ENCODE measurements around the gene NRP1. TPM values are rescaled to one million over a fixed set of nuclear protein-coding genes. Genes with fewer than 3 reads are reported as not detected.

The NRP1 gene
- polyA plus RNA-seq, 2 of the 4 experiments (the other 2 are of a cell fraction): 121 to 259 TPM

DNA sequence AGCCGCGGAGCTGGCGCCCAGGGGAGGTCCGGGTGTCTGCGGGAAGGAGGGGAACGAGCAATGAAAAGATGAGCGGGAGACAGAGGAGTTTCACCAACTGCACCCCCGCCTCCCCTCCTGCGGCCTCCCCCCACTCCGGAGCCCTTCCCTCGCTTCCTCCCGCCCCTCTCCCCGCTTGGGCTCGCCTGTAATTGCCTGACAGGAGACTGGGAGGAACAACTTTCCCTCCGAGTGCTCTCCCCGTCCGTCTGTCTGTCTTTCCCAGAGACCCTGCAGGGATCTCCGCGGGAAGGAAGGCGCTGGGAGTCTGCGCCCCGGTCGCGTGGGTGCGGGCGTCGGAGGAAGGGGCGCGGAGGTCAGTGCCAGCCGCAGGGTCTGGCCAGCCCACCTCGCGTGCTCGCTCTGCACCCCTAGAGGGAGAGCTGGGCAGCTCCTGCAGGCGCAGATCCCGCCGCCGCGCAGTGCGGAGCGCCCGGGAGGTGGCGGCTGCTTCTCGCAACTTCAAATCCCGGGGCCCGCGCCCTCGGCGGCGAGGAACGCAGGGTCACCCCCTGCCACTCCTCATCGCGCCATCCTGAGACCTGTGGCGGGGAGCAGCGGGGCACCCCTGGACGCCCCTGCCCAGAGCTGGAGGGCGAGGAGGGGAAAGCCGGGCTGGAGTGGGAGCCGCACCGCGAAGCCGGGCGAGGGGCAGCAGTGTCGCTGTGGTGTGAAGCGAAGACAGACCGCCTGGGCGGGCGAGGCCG lies 511 bp upstream of the NRP1 start (continued):
- TF ChIP-seq FOXS1 (CRISPR knock-in tag; IDR thresholded peaks at IDR 0.05) (no peak), NR3C1 (IDR thresholded peaks at IDR 0.05) (no peak), RARB (CRISPR knock-in tag; IDR thresholded peaks at IDR 0.05) (no peak), RAD21 (conservative IDR thresholded peaks at IDR 0.05 in 1 of 2, IDR thresholded peaks at IDR 0.05 in 1 of 2) (peak; percentile 31 to 64; a peak in 4 of 5 replicates), GATA3 (IDR thresholded peaks at IDR 0.05; ENCODE audit: borderline replicate concordance) (no peak), ESRRA (IDR thresholded peaks at IDR 0.05; ENCODE audit: borderline replicate concordance, low read length) (no peak), BCL3 (IDR thresholded peaks at IDR 0.05) (peak; percentile 29; the same call in 1 of the 3 replicates), JUNB (IDR thresholded peaks at IDR 0.05) (no peak), SMC3 (IDR thresholded peaks at IDR 0.05) (peak; percentile 35; the same call in 2 of the 3 replicates), PHF8 (IDR thresholded peaks at IDR 0.05; ENCODE audit: borderline replicate concordance, low read depth) (no peak), KDM5A (IDR thresholded peaks at IDR 0.05) (no peak), HDAC2 (IDR thresholded peaks at IDR 0.05) (peak; percentile 45; the same call in 1 of the 2 replicates), BHLHE40 (IDR thresholded peaks at IDR 0.05; ENCODE audit: low read depth, low read length) (no peak), RNF2 (IDR thresholded peaks at IDR 0.05; ENCODE audit: borderline replicate concordance, low read depth) (0 out of 2 replicates have a peak, but pooled peaks have one; percentile 28), CBX2 (IDR thresholded peaks at IDR 0.05; ENCODE audit: borderline replicate concordance, low read depth) (no peak), TFCP2L1 (CRISPR knock-in tag; IDR thresholded peaks at IDR 0.05) (no peak), EHF (CRISPR knock-in tag; IDR thresholded peaks at IDR 0.05) (no peak), CHD4 (IDR thresholded peaks at IDR 0.05; ENCODE audit: borderline replicate concordance) (no peak), CHD2 (IDR thresholded peaks at IDR 0.05; ENCODE audit: low read length, partially characterized antibody) (no peak), HMGXB4 (CRISPR knock-in tag; IDR thresholded peaks at IDR 0.05; ENCODE audit: borderline replicate concordance) (peak; percentile 62; the same call in 1 of the 2 replicates), EHMT2 (IDR thresholded peaks at IDR 0.05; ENCODE audit: low read depth) (no peak), ZNF302 (CRISPR knock-in tag; IDR thresholded peaks at IDR 0.05) (no peak), ZSCAN20 (CRISPR knock-in tag; IDR thresholded peaks at IDR 0.05) (no peak), ATOH8 (CRISPR knock-in tag; IDR thresholded peaks at IDR 0.05; ENCODE audit: low read depth) (no peak), CEBPB (IDR thresholded peaks at IDR 0.05) (no peak), MAZ (IDR thresholded peaks at IDR 0.05; ENCODE audit: borderline replicate concordance, low read depth, low read length) (no peak), HES2 (IDR thresholded peaks at IDR 0.05) (no peak), CBX8 (IDR thresholded peaks at IDR 0.05) (no peak), POLR2AphosphoS2 (conservative IDR thresholded peaks at IDR 0.05; ENCODE audit: low read length) (no peak), ZC3H11A (IDR thresholded peaks at IDR 0.05) (no peak), NFE2L2 (conservative IDR thresholded peaks at IDR 0.05; ENCODE audit: low read length) (no peak), EP300 (IDR thresholded peaks at IDR 0.05) (peak in 1 of 2 experiments; percentile 0; a peak in 1 of 5 replicates), FOSL2 (IDR thresholded peaks at IDR 0.05) (no peak), FOSL2 (CRISPR knock-in tag; IDR thresholded peaks at IDR 0.05) (no peak), FOSB (CRISPR knock-in tag; IDR thresholded peaks at IDR 0.05) (no peak)
- TF ChIP-seq, protein P1, sequence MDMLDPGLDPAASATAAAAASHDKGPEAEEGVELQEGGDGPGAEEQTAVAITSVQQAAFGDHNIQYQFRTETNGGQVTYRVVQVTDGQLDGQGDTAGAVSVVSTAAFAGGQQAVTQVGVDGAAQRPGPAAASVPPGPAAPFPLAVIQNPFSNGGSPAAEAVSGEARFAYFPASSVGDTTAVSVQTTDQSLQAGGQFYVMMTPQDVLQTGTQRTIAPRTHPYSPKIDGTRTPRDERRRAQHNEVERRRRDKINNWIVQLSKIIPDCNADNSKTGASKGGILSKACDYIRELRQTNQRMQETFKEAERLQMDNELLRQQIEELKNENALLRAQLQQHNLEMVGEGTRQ (IDR thresholded peaks at IDR 0.05): no peak
- TF ChIP-seq, protein P2, sequence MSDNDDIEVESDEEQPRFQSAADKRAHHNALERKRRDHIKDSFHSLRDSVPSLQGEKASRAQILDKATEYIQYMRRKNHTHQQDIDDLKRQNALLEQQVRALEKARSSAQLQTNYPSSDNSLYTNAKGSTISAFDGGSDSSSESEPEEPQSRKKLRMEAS (IDR thresholded peaks at IDR 0.05): peak; percentile 83
- TF ChIP-seq, protein P3, sequence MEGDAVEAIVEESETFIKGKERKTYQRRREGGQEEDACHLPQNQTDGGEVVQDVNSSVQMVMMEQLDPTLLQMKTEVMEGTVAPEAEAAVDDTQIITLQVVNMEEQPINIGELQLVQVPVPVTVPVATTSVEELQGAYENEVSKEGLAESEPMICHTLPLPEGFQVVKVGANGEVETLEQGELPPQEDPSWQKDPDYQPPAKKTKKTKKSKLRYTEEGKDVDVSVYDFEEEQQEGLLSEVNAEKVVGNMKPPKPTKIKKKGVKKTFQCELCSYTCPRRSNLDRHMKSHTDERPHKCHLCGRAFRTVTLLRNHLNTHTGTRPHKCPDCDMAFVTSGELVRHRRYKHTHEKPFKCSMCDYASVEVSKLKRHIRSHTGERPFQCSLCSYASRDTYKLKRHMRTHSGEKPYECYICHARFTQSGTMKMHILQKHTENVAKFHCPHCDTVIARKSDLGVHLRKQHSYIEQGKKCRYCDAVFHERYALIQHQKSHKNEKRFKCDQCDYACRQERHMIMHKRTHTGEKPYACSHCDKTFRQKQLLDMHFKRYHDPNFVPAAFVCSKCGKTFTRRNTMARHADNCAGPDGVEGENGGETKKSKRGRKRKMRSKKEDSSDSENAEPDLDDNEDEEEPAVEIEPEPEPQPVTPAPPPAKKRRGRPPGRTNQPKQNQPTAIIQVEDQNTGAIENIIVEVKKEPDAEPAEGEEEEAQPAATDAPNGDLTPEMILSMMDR (IDR thresholded peaks at IDR 0.05): peak; percentile 48
